ENCODE measurements around the gene ATP1A2. TPM values are rescaled to one million over a fixed set of nuclear protein-coding genes. Genes with fewer than 3 reads are reported as not detected.

ATP1A2 gene
- total and polyA plus RNA-seq, 2 experiments from 2014 or later, result 4.9 to 17.7 TPM

GRCh38 chr1:160082926-160083325 is 32.6 kb upstream of the ATP1A2 start:
- Histone ChIP-seq H4K20me1 (replicated peaks; ENCODE audit: insufficient read depth) (no peaks in the 10 kb centered on the region; the same call in 1 of the 2 replicates), H3F3A (replicated peaks; ENCODE audit: low read depth) (peaks cover 5% of the 10 kb centered on the region), H3K27ac (ENCODE audit: low read depth) (no peak overlapping the region), H3K79me2 (replicated peaks; ENCODE audit: insufficient read depth) (no peaks in the 10 kb centered on the region), H3K4me3 (no peak overlapping the region), H3K9me2 (ENCODE audit: insufficient read depth) (no peaks in the 10 kb centered on the region), H3K27me3 (ENCODE audit: insufficient read depth) (peaks cover 55% of the 10 kb centered on the region), H2AFZ (no peak overlapping the region), H3K36me3 (ENCODE audit: insufficient read depth) (no peaks in the 10 kb centered on the region), H3K4me1 (ENCODE audit: insufficient read depth) (no peaks in the 10 kb centered on the region), H3K4me2 (no peak overlapping the region)
- Mint-ChIP-seq H3K4me3 (0 out of 3 replicates have a peak overlapping the region, but pooled peaks have one; percentile 33), H3K36me3 (ENCODE audit: low read depth) (peaks cover 12% of the 10 kb centered on the region), H3K27me3 (ENCODE audit: insufficient read depth, low read depth, poor library complexity) (peaks cover 44% of the 10 kb centered on the region), H3K9me3 (no peaks in the 10 kb centered on the region; the same call in 2 of the 3 replicates), H3K27ac (no peak overlapping the region), H3K4me1 (peaks cover 17% of the 10 kb centered on the region)
- no peak for ATAC-seq
- TF ChIP-seq EZH2phosphoT487 (IDR thresholded peaks at IDR 0.05; ENCODE audit: unreplicated experiment), result no peak
- no peak for TF ChIP-seq STAT1 (IDR thresholded peaks at IDR 0.05; ENCODE audit: unreplicated experiment)
- TF ChIP-seq CTCF (conservative IDR thresholded peaks at IDR 0.05; ENCODE audit: low read depth in 2 of 2), result no peak
- TF ChIP-seq ZNF331 (CRISPR knock-in tag; IDR thresholded peaks at IDR 0.05; ENCODE audit: low read depth), result no peak
- TF ChIP-seq CREB1 (CRISPR knock-in tag; IDR thresholded peaks at IDR 0.05; ENCODE audit: low read depth), result no peak
- TF ChIP-seq NANOG (IDR thresholded peaks at IDR 0.05; ENCODE audit: borderline replicate concordance), result no peak
- TF ChIP-seq ZNF114 (CRISPR knock-in tag; IDR thresholded peaks at IDR 0.05), result no peak
- TF ChIP-seq ETS1 (IDR thresholded peaks at IDR 0.05), result no peak
- no peak for TF ChIP-seq POLR2AphosphoS5 (IDR thresholded peaks at IDR 0.05; ENCODE audit: low read depth)
- TF ChIP-seq JUNB (IDR thresholded peaks at IDR 0.05; ENCODE audit: unreplicated experiment), result no peak
- TF ChIP-seq REST (IDR thresholded peaks at IDR 0.05; ENCODE audit: unreplicated experiment), result no peak
- TF ChIP-seq EZH2 (IDR thresholded peaks at IDR 0.05; ENCODE audit: low read depth, unreplicated experiment), result no peak
- no peak for TF ChIP-seq ZNF462 (CRISPR knock-in tag; IDR thresholded peaks at IDR 0.05)
- DNase-seq (ENCODE audit: low spot score), result no peak
